ENCODE results near the gene PFKL.
"Not testable (repeated sequence)": the region's sequence is repeated elsewhere in the genome, so short reads cannot be mapped to it uniquely, and the experiment has no call there.

The PFKL gene

DNA sequence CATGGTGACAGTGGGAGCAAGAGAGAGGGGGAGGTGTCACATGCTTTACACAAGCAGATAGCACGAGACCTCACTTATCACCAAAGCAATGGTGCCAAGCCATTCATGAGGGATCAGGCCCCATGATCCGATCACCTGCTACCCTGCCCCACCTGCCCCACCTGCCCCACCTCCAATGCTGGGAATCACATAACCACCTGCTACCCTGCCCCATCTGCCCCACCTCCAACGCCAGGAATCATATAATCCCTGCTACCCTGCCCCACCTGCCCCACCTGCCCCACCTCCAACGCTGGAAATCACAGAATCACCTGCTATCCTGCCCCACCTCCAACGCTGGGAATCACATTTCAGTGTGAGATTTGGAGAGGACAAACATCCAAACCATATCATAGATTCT is 24.8 kb upstream of the PFKL start:
- DNase-seq (ENCODE audit: insufficient read length, low spot score) (no peak), FAIRE-seq (no peak)

DNA sequence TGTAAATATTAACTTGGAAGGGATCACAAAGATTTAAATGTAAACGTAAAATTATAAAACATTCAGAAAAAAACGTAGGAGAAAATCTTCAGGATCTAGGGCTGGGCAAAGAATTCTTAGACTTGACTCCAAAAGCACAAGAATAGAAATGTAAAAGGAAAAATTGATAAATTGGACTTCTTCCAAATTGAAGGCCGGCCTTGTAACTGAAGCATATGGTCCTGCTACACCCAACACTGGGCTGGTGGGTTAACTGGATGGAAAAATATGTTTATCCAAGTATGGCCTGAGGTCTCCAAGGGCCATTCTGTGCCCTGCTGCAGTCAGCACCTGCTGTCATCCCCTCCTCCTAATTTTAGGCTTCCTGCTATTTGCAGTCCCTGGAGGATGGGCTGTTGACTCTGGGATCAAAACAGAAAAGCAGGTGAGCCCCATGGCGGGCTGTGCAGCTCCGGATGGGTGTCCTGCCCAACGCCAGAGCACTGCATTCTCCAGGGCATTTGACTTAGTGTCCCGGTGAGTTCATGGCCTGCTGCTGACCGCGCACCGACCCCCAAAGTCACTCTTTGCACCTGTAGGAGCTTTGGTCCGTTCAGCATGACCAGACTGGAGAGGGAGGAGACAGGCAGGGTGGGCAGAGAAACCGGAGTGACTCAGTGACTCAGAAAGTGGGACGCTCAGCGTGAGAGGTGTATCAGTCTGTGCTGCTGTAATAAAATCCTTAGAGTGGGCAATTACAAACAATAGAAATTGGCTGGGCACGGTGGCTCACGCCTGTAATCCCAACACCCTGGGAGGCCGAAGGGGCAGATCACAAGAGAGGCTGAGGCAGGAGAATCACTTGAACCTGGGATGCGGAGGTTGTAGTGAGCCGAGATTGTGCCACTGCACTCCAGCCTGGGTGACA is 20.2 kb upstream of the PFKL start:
- no peak for FAIRE-seq
- DNase-seq (ENCODE audit: insufficient read length, low spot score): no peak

DNA sequence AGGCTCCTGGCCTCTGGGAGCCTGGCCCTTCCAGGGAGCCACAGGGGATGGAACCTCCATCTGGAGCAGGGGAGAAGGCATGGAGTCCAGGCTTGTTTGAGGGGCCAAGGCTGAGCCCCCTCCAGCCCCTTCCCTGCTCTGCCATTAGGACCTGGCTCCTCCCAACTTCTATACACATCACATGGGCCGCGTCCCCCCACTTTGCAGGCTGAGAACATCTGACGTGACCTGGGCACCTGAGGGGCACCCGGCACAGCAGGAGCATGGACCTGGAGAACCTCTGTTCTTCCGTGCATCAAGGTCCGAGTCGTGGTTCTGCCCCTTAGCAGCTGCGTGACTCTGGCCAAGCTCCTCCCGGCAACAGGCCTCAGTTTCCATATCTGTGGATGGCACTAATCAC is 18.1 kb upstream of the PFKL start:
- no peak for FAIRE-seq
- no peak for DNase-seq (ENCODE audit: insufficient read length, low spot score)

DNA sequence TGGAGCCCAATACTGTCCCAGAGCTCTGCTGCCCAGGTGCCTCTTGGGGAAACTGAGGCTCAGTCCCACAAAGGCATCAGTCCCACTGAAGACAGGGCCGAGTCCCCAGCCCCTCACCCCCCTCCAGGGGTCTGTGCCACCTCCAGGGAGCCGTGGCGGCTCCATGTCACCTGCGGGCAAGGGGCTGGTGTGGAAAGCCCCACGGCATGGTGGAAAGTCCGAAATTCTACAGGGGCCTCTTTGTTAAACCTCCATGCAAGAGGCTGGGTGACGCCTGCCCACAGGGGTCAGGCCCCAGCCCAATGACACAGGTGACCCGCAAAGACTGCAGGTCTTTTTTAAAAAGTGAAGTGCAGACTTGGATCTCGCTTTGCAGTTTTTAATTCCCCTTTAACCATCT is 17.5 kb upstream of the PFKL start:
- FAIRE-seq: no peak
- no peak for DNase-seq (ENCODE audit: insufficient read length, low spot score)

DNA sequence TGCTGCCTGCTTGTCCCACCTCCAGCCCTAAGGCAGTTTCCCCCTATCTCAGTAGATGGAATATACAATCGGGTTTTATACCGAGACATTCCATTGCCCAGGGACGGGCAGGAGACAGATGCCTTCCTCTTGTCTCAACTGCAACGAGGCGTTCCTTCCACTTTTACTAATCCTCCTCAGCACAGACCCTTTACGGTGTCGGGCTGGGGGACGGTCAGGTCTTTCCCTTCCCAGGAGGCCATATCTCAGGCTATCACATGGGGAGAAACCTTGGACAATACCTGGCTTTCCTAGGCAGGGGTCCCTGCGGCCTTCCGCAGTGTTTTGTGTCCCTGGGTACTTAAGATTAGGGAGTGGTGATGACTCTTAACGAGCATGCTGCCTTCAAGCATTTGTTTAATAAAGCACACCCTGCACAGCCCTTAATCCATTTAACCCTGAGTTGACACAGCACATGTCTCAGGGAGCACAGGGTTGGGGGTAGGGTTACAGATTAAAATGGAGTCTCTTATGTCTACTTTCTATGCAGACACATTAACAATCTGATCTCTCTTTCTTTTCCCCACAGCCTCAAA is 16.6 kb upstream of the PFKL start:
- DNase-seq (ENCODE audit: insufficient read length, low spot score); FAIRE-seq: not testable (repeated sequence)

DNA sequence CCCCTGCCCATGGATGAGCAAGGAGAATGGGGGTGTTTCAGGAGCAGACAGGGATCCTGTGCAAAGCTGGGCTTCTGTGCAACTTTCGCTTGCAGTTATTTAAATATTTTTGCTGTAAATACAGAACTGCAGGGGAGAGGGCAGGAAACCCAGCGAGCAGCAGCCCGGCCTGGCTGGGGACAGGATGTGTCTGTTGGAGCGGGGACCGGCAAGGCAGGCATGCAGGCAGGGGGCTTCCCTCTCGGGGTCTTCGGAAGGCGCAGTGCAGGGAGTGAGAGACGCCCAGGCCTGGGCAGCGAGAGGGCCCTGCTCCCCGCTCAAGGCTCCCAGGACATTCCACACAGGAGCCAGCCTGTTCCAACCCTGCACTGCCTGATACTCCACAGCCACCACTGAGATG is 15.9 kb upstream of the PFKL start:
- no peak for DNase-seq (ENCODE audit: insufficient read length, low spot score)
- no peak for FAIRE-seq

DNA sequence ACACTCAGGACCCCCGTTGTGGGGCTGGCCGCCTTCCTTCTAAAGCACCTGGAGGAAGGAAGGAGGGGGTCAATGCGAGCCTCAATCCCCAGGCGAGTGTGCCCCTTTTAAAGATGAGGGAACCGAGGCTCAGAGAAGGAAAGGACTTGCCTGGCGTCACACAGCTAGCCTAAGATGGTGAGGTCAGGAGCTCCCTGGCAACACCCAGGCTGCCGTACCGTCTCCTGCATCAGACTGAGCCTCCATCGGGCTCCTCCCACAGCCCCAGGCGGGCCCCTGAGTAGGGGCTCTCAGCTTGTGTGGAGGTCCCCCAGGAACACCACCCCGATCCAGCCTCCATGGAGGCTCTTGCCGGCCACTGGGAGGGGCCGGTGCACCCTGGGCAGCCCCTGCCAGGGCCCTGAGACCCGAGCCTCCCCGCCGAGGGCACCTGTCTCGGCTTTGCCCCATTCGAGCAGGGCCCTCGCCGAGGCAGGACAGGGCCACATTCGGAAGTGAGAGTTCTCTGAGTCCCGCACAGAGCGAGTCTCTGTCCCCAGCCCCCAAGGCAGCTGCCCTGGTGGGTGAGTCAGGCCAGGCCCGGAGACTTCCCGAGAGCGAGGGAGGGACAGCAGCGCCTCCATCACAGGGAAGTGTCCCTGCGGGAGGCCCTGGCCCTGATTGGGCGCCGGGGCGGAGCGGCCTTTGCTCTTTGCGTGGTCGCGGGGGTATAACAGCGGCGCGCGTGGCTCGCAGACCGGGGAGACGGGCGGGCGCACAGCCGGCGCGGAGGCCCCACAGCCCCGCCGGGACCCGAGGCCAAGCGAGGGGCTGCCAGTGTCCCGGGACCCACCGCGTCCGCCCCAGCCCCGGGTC is 14.5 kb upstream of the PFKL start, which contains the start of gene AIRE:
Gene AIRE, plus strand, starts transcription at position 739 of the 855 bp plus-strand sequence. CDS start 131 bp downstream, outside the sequence.
- DNase-seq (ENCODE audit: insufficient read length, low spot score) (no peak), FAIRE-seq (no peak)

DNA sequence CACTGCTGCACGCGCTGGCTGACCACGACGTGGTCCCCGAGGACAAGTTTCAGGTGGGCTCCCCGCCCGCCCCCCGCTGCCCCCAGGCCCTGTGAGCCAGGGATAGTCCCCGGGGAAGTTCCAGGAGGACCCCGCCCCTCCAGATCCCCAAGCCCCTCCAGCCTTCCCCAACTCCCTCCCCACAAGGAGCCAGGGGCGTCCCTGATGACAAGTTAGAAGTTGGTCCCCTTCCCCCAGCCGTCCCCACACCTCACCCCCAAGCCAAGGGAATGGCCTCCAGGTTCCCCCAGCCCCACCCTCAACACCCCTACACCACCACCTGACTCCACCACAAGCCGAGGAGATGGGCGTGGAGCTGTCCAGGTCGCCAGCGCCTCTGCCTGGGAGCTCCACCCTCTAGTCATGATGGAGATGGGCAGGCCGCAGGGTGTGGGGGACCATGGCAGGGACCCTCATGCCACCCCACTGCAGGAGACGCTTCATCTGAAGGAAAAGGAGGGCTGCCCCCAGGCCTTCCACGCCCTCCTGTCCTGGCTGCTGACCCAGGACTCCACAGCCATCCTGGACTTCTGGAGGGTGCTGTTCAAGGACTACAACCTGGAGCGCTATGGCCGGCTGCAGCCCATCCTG is 13.7 kb upstream of the PFKL start:
- FAIRE-seq: no peak

DNA sequence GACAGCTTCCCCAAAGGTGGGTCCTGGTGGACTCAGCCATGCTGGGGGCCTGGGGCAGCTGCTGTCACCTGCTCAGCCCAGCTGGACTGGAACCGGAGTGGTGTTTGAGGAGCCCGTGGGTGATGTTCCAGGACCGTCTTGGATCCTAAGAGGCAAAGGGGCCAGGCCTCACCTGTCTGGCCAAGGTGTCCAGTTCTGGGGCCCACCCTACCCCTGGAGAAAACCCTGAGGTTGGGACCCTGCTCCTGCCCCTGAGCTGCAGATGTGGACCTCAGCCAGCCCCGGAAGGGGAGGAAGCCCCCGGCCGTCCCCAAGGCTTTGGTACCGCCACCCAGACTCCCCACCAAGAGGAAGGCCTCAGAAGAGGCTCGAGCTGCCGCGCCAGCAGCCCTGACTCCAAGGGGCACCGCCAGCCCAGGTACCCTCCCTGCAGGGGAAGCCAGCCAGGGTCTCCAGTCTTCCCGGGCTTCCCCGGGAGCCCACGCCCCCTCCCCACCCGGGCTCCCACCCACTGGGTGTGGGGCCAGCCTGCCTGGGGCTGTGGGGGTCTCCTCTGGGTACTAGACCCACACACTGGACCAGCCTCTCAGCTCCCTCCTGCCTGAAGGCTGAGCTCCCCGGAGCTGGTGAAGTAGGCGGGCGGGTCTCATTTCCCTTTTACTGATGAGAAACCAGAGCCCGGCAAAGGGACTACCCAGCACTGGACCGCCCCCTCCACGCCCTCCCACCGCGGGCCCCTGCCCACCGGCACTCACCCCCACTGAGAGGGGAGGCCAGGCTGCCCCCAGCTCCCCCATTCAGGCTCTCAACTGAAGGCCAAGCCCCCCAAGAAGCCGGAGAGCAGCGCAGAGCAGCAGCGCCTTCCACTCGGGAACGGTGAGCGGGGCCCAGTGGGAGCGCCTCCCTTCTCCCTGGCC is 12.9 kb upstream of the PFKL start:
- FAIRE-seq (no peak), DNase-seq (ENCODE audit: insufficient read length, low spot score) (no peak)

More for the DNA sequence above, 13.7 kb upstream of the PFKL start:
- DNase-seq (ENCODE audit: insufficient read length, low spot score): no peak

DNA sequence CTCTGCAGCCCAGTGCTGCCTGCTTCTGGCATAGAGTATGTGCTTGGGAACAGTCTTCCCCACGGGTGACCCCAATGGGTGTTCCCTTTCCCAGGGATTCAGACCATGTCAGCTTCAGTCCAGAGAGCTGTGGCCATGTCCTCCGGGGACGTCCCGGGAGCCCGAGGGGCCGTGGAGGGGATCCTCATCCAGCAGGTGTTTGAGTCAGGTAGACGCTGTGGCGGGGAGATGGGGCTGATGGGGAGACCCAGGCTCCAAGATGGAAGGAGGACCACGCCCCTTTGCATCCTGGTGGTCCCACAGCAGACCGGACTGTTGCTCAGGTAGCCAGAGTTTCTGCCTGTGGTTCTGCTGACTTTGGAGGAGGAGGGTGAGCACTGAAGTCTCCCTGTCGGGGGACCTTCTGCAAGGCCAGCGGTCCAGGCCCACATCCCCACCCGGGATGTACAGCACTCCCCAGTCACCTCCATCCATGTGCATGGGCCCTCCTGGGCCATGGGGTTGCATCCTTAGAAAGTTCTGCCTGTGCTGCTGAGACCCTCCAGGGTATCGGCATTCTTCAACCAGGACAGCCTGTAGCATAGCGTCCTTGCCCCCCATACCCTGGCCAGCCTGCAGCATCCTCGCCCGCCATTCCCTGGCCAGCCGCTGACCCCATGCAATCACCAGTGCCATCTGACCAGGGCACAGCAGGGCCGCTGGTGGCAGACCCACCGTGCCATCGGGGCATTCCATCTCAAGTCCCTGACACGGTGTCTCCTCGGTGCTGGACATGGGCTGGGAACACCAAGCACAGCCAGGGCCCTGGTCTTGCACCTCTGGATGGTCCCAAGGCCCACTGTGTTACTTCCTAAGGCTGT is 11.4 kb upstream of the PFKL start:
- no peak for DNase-seq (ENCODE audit: insufficient read length, low spot score)
- FAIRE-seq: no peak

DNA sequence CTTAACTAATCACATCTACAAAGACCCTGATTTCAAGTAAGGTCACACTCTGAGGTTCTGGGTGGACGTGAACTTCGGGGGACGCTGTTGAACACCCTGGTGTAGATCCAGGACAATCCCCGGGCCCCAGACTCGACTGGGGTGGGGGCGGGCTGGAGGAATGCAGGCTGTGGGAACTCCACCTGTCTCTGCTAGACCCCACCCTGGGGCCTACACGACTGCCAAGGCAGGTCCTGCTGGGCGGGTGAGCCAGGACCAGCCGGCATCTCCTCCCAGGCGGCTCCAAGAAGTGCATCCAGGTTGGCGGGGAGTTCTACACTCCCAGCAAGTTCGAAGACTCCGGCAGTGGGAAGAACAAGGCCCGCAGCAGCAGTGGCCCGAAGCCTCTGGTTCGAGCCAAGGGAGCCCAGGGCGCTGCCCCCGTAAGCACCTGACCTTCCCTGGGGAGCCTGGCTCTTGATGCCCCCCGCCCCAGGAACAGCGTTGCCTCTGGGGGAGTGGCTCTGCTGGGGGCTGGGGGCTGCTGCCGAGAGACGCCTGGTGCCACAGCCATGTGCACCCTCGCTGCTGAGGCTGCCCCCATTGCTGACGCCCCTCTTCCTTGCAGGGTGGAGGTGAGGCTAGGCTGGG is 10.4 kb upstream of the PFKL start:
- FAIRE-seq (no peak), DNase-seq (ENCODE audit: insufficient read length, low spot score) (no peak)

DNA sequence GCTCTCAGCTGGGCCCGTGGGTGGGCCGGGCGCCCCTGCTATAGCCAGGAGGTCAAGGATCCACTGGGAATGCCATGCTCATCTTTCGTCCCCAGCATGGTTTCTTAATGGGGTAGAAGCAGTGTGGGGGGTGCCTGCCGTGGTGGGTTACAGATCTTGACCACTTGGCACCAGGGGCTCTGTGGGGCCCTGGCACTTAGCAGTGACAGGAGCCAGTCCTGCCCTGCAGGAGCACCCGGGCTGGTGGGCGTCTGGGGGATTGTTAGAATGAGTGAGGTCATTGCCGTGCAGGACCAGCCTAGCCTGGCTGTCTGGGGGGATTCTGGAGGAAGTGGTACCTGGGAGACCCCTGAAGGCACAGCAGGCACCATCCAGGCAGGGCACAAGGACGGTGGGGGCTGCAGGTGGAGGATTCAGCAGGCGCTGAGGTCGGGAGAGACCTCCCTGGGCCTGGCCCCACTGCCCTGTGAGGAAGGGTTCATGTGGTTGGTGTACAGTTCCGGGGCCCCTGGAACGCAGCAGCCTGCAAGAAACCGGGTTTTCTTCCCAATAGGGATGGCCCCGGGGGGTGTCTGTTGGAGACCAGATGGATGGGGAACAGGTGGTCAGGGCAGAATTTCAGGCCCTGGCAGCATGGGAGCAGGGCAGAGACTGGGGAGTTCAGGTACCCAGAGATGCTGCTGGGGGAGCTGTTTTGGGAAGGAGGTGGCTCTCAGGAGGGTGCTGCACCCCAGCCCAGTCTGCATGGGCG is 9.4 kb upstream of the PFKL start:
- FAIRE-seq (no peak), DNase-seq (ENCODE audit: insufficient read length, low spot score) (no peak)

DNA sequence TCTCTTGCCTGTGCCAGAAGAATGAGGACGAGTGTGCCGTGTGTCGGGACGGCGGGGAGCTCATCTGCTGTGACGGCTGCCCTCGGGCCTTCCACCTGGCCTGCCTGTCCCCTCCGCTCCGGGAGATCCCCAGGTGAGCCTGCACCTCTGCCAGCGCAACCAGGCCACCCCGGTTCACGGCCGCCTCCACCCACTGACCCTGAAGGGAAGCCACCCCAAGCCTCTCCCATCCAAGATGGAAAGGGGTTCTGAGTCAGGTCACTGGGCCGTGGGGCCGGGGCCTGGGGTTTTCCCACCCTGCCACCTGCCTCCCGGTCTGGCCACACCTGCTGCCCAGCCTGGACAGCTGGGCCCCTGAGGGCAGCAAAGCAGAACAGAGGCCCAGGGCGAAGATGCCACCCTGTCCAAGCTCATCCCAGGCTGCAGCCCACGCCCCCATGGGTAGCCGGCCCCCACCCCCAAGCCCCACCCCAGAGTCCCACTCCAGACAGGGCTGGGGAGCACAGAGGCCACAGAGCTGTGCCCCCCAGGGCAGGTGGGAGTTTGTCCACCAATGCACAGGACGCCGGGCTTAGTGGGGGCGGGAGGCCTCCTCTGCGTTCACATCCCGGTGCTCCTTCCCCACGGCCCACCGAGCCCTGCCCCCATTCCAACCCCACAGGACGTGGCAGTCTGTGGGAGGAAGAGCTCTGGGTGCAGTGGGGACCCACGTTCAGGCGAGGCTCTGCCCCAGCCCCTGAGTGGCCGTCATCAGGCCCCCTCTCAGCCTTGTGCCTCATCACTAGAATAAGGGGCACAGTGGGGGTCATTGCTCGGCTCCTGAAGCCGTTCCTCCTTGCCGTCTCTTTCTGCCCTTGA is 8.5 kb upstream of the PFKL start:
- no peak for FAIRE-seq
- no peak for DNase-seq (ENCODE audit: insufficient read length, low spot score)

DNA sequence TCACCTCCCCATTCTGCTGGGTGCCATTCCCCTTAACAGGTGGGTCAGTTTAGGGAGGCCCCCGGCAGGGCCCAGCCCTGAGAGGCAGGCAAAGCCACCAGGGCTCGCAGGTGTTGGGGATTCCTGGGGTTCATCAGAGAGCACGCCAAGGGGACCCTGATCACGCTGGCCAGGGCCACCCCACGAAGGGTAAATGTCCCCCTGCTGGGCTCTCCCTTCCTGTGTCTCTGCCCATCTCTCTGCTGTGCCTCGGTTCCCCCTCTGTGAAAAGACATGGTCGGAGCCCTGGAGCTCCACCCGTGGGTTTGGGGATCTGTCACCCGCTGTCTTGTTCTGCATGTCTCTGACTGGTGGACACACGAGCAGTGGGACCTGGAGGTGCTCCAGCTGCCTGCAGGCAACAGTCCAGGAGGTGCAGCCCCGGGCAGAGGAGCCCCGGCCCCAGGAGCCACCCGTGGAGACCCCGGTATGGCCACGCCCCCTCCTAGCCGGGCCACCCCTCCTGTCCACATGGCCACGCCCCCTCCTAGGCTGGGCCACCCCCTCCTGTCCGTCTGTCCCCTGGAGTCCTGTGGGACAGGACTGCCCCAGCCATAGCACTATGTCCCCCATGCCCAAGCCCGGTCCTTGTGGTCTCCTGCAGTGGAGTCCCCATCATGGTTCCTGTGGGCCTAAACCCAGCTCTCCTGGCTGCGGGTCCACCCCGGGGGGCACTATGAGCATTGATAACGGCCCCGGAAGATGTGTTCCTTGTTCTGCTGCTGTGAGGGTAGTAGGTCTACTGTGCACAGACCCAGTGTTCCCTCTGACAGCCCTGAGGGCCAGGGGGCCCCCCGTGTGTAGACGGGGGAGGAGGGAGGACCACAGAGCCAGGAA is 7.7 kb upstream of the PFKL start:
- DNase-seq (ENCODE audit: insufficient read length, low spot score) (no peak), FAIRE-seq (no peak)

DNA sequence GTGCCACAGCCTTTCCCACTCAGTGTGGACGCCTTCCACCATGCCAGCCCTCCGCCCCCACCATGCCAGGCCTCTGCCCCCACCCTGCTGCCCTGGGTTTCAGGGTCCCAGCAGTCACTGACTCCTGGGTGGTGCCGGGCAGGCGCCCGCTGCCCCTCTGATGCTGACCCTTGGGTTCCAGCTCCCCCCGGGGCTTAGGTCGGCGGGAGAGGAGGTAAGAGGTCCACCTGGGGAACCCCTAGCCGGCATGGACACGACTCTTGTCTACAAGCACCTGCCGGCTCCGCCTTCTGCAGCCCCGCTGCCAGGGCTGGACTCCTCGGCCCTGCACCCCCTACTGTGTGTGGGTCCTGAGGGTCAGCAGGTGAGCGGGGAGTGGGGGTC is 7.0 kb upstream of the PFKL start:
- FAIRE-seq: no peak
- no peak for DNase-seq (ENCODE audit: insufficient read length, low spot score)

Measured in GM19239 (cell line).